Measurements from ENCODE around the gene APOA4.

Gene APOA4

GRCh38 chr11:116793772-116794097 lies 29.4 kb downstream of the APOA4 start:
- Histone ChIP-seq H3K9me3 (no peaks in the 10 kb centered on the region), H3K27ac (no peak overlapping the region), H3K9ac (no peak overlapping the region), H4K20me1 (no peaks in the 10 kb centered on the region), H3K27me3 (no peaks in the 10 kb centered on the region), H3K4me3 (no peak overlapping the region), H3K36me3 (no peaks in the 10 kb centered on the region), H3K4me1 (peaks cover 4% of the 10 kb centered on the region), H3K4me2 (no peak overlapping the region)
- no peak for TF ChIP-seq Cebpa-rat (IDR thresholded peaks at IDR 0.05)

GRCh38 chr11:116792869-116793771 lies 30.0 kb downstream of the APOA4 start:
- no peak overlapping the region for H3K9ac ChIP-seq
- no peak overlapping the region for H3K27ac ChIP-seq
- H3K27me3 ChIP-seq, result no peaks in the 10 kb centered on the region
- H3K4me2 ChIP-seq, result no peak overlapping the region
- peaks cover 10% of the 10 kb centered on the region for H3K4me1 ChIP-seq
- H3K9me3 ChIP-seq, result no peaks in the 10 kb centered on the region
- no peaks in the 10 kb centered on the region for H3K36me3 ChIP-seq
- no peak overlapping the region for H3K4me3 ChIP-seq
- no peak for TF ChIP-seq Cebpa-rat (IDR thresholded peaks at IDR 0.05)
- no peaks in the 10 kb centered on the region for H4K20me1 ChIP-seq

GRCh38 chr11:116792144-116792868 lies 30.8 kb downstream of the APOA4 start:
- no peaks in the 10 kb centered on the region for H4K20me1 ChIP-seq
- no peak overlapping the region for H3K27ac ChIP-seq
- TF ChIP-seq Cebpa-rat (IDR thresholded peaks at IDR 0.05), result no peak
- no peaks in the 10 kb centered on the region for H3K27me3 ChIP-seq
- H3K36me3 ChIP-seq, result no peaks in the 10 kb centered on the region
- H3K9me3 ChIP-seq, result no peaks in the 10 kb centered on the region
- no peak overlapping the region for H3K9ac ChIP-seq
- no peak overlapping the region for H3K4me2 ChIP-seq
- peaks cover 11% of the 10 kb centered on the region for H3K4me1 ChIP-seq
- no peak overlapping the region for H3K4me3 ChIP-seq

GRCh38 chr11:116791813-116792143 lies 31.3 kb downstream of the APOA4 start, which contains the start of gene APOA5:
APOA5 (minus strand) TSS chr11:116791879; CDS start chr11:116791860, 19 bp downstream.
- H3K4me2 ChIP-seq, result peak within 1 kb of the TSS; percentile 7; the same call in 1 of the 2 replicates
- H3K4me3 ChIP-seq, result no peak within 1 kb of the TSS
- peaks cover 16% of the 10 kb centered on the region for H3K4me1 ChIP-seq
- no peak for TF ChIP-seq Cebpa-rat (IDR thresholded peaks at IDR 0.05)
- peaks cover 1% of the 10 kb centered on the region for H3K36me3 ChIP-seq
- no peaks in the 10 kb centered on the region for H4K20me1 ChIP-seq
- H3K27me3 ChIP-seq, result no peaks in the 10 kb centered on the region
- H3K27ac ChIP-seq, result no peak within 1 kb of the TSS
- H3K9ac ChIP-seq, result no peak within 1 kb of the TSS
- no peaks in the 10 kb centered on the region for H3K9me3 ChIP-seq

- no peak overlapping the region for H3K4me3 ChIP-seq
- no peak for TF ChIP-seq Cebpa-rat (IDR thresholded peaks at IDR 0.05)
- no peaks in the 10 kb centered on the region for H4K20me1 ChIP-seq
- H3K27ac ChIP-seq, result no peak overlapping the region
- H3K4me1 ChIP-seq, result peaks cover 22% of the 10 kb centered on the region
- no peaks in the 10 kb centered on the region for H3K9me3 ChIP-seq
- peaks cover 7% of the 10 kb centered on the region for H3K36me3 ChIP-seq
- no peaks in the 10 kb centered on the region for H3K27me3 ChIP-seq
- H3K4me2 ChIP-seq, result peak overlapping the region; percentile 7; the same call in 1 of the 2 replicates
- H3K9ac ChIP-seq, result no peak overlapping the region
These were observed 31.9 kb downstream of the APOA4 start for GRCh38 chr11:116791002-116791812.

- Histone ChIP-seq H3K36me3 (peaks cover 15% of the 10 kb centered on the region), H3K4me2 (no peak overlapping the region), H3K4me3 (no peak overlapping the region), H3K27ac (no peak overlapping the region), H4K20me1 (no peaks in the 10 kb centered on the region), H3K4me1 (peaks cover 25% of the 10 kb centered on the region), H3K9me3 (no peaks in the 10 kb centered on the region), H3K9ac (no peak overlapping the region), H3K27me3 (no peaks in the 10 kb centered on the region)
- TF ChIP-seq Cebpa-rat (IDR thresholded peaks at IDR 0.05), result no peak
These were observed 32.7 kb downstream of the APOA4 start for GRCh38 chr11:116790167-116791001.

GRCh38 chr11:116788975-116789374 lies 34.1 kb downstream of the APOA4 start:
- peaks cover 25% of the 10 kb centered on the region for H3K4me1 ChIP-seq
- H3K4me3 ChIP-seq, result no peak overlapping the region
- no peak overlapping the region for H3K9ac ChIP-seq
- H3K27ac ChIP-seq, result no peak overlapping the region
- H3K9me3 ChIP-seq, result no peaks in the 10 kb centered on the region
- no peaks in the 10 kb centered on the region for H3K27me3 ChIP-seq
- H3K4me2 ChIP-seq, result peak overlapping the region; percentile 94
- peaks cover 29% of the 10 kb centered on the region for H3K36me3 ChIP-seq
- H4K20me1 ChIP-seq, result no peaks in the 10 kb centered on the region
- no peak for TF ChIP-seq Cebpa-rat (IDR thresholded peaks at IDR 0.05)

GRCh38 chr11:116788534-116788933 lies 34.6 kb downstream of the APOA4 start:
- Histone ChIP-seq H3K27ac (peak overlapping the region; percentile 84), H3K9ac (peak overlapping the region; percentile 90)

More at GRCh38 chr11:116788534-116788933, 34.6 kb downstream of the APOA4 start:
- Histone ChIP-seq H3K36me3 (peaks cover 34% of the 10 kb centered on the region), H3K4me2 (peak overlapping the region; percentile 94), H3K9me3 (no peaks in the 10 kb centered on the region), H3K4me3 (peak overlapping the region; percentile 96), H3K27me3 (no peaks in the 10 kb centered on the region), H3K4me1 (peaks cover 25% of the 10 kb centered on the region), H4K20me1 (no peaks in the 10 kb centered on the region)
- no peak for TF ChIP-seq Cebpa-rat (IDR thresholded peaks at IDR 0.05)

Data from BLaER1 (cell line).